BE2C (cell line): Measurements from ENCODE around the gene COPZ2.
A peak's percentile ranks its signal among the peaks of the same experiment; 100 is the strongest.

Source experiments
- DNase-seq: peaks from one replicate; pipeline ENCODE4 v3.0.0-alpha.2; 2020
- H3K27me3 ChIP-seq: fragments of 250-450 bp; sonication (Bioruptor Pico); 2 replicates; pipeline ENCODE4 v1.5.1; 2020; ENCODE audit warnings: mild to moderate bottlenecking
- H3K36me3 ChIP-seq: fragments of 250-450 bp; sonication (Bioruptor Pico); 2 replicates; pipeline ENCODE4 v1.5.1; 2020; ENCODE audit warnings: mild to moderate bottlenecking
- H3K4me1 ChIP-seq: fragments of 250-450 bp; sonication (Bioruptor Pico); 2 replicates; pipeline ENCODE4 v1.5.1; 2020
- H3K4me3 ChIP-seq: 2 replicates; pipeline ENCODE4 v1.5.1; 2011; ENCODE audit warnings: low read depth, low read length
- H3K9me3 ChIP-seq: fragments of 250-450 bp; sonication (Bioruptor Pico); 2 replicates; pipeline ENCODE4 v1.5.1; 2020
- TF ChIP-seq, protein P1 (sequence below): IDR thresholded peaks from 2 replicates; pipeline ENCODE4 v1.5.1; 2012; ENCODE audit warnings: mild to moderate bottlenecking, low read depth, low read length

Gene COPZ2

DNA sequence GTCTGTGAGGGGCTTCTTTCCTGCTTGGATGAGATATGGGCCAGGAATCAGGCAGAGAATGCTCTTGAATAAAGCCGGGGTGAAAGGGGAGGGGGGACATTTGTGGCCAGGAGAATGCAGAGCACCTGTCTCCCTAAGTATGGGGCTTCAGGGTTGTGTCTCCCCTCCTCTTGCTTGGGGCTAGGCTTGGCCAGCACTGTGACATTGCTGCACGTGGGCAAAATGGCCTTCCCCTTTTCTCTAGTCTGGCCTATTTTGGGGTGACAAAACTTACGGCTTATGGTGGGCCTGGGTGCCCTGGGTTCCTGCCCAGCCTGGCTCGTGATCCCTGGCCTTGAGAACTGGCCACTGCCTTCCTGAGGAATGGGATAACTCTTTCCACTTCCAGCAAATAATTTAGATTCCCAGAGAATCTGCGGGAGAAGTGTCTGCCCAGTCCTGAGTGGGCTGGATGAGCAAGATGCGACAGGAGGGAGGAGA is 16.2 kb upstream of the COPZ2 start:
- no peaks in the 10 kb centered on the region for H3K27me3 ChIP-seq
- no peak for DNase-seq
- H3K4me1 ChIP-seq = peaks cover 30% of the 10 kb centered on the region
- TF ChIP-seq, protein P1, sequence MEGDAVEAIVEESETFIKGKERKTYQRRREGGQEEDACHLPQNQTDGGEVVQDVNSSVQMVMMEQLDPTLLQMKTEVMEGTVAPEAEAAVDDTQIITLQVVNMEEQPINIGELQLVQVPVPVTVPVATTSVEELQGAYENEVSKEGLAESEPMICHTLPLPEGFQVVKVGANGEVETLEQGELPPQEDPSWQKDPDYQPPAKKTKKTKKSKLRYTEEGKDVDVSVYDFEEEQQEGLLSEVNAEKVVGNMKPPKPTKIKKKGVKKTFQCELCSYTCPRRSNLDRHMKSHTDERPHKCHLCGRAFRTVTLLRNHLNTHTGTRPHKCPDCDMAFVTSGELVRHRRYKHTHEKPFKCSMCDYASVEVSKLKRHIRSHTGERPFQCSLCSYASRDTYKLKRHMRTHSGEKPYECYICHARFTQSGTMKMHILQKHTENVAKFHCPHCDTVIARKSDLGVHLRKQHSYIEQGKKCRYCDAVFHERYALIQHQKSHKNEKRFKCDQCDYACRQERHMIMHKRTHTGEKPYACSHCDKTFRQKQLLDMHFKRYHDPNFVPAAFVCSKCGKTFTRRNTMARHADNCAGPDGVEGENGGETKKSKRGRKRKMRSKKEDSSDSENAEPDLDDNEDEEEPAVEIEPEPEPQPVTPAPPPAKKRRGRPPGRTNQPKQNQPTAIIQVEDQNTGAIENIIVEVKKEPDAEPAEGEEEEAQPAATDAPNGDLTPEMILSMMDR = no peak
- H3K9me3 ChIP-seq = no peaks in the 10 kb centered on the region
- peak overlapping the region; percentile 48 for H3K4me3 ChIP-seq
- peaks cover 62% of the 10 kb centered on the region for H3K36me3 ChIP-seq

GRCh38 chr17:48052956-48053757 is 15.6 kb upstream of the COPZ2 start:
- Histone ChIP-seq H3K4me1 (peaks cover 30% of the 10 kb centered on the region), H3K4me3 (peak overlapping the region; percentile 48), H3K27me3 (no peaks in the 10 kb centered on the region), H3K9me3 (no peaks in the 10 kb centered on the region), H3K36me3 (peaks cover 56% of the 10 kb centered on the region)
- TF ChIP-seq, protein P1 = no peak
- DNase-seq = peak; percentile 92

- Histone ChIP-seq H3K4me1 (peaks cover 30% of the 10 kb centered on the region), H3K36me3 (peaks cover 43% of the 10 kb centered on the region), H3K9me3 (no peaks in the 10 kb centered on the region), H3K4me3 (peak overlapping the region; percentile 48), H3K27me3 (no peaks in the 10 kb centered on the region)
- DNase-seq = peak; percentile 56
- TF ChIP-seq, protein P1 = peak; percentile 26; the same call in 1 of the 2 replicates
Observed at GRCh38 chr17:48051706-48052486, 14.3 kb upstream of the COPZ2 start.

GRCh38 chr17:48051283-48051682 is 13.7 kb upstream of the COPZ2 start:
- Histone ChIP-seq H3K4me1 (peaks cover 30% of the 10 kb centered on the region), H3K4me3 (peak overlapping the region; percentile 23), H3K27me3 (no peaks in the 10 kb centered on the region), H3K9me3 (no peaks in the 10 kb centered on the region), H3K36me3 (peaks cover 37% of the 10 kb centered on the region)
- TF ChIP-seq, protein P1 = no peak
- DNase-seq = no peak

- H3K4me1 ChIP-seq = peaks cover 16% of the 10 kb centered on the region
- peak overlapping the region; percentile 85 for H3K4me3 ChIP-seq
- DNase-seq = peak; percentile 91
- no peaks in the 10 kb centered on the region for H3K27me3 ChIP-seq
- H3K36me3 ChIP-seq = peaks cover 22% of the 10 kb centered on the region
- no peaks in the 10 kb centered on the region for H3K9me3 ChIP-seq
- TF ChIP-seq, protein P1 = peak; percentile 27; the same call in 1 of the 2 replicates
Observed at GRCh38 chr17:48048384-48049126, 11.0 kb upstream of the COPZ2 start.
